ENCODE results near the gene KIFAP3.

DNA sequence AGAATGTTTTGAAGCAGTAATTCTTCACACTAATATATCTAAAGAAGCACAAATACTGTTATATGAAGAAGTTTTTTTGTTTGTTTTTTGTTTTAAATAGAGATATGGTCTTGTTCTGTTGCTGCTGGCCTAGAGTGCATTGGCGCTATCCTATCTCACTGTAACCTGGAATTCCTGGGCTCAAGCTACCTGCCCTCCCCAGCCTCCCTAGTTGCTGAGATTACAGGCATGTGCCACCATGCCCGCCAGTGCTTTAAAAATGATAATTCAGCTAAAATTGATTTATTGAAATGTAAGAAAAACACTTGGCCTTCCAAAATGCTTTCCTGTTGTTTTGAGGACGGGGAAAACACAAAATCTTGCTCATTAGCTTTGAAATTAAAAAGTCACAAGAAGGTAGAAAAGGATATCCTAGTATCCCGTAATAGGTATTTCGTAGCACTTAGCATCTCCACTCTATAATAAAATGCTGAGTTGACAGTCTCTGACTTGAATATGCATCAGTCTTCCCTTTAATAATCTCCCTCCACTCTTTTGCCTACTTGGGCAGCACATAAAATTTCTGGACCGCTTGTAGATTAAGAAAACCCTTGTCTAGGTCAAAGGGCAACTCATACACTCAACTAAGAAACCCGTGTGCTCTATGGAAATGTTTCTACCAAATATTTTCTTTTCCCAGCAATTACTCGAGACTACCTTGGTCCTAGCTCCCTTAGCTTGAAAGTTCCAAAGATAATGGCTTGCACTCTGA, 182.1 kb downstream of the KIFAP3 start:
- TF ChIP-seq, protein P1, sequence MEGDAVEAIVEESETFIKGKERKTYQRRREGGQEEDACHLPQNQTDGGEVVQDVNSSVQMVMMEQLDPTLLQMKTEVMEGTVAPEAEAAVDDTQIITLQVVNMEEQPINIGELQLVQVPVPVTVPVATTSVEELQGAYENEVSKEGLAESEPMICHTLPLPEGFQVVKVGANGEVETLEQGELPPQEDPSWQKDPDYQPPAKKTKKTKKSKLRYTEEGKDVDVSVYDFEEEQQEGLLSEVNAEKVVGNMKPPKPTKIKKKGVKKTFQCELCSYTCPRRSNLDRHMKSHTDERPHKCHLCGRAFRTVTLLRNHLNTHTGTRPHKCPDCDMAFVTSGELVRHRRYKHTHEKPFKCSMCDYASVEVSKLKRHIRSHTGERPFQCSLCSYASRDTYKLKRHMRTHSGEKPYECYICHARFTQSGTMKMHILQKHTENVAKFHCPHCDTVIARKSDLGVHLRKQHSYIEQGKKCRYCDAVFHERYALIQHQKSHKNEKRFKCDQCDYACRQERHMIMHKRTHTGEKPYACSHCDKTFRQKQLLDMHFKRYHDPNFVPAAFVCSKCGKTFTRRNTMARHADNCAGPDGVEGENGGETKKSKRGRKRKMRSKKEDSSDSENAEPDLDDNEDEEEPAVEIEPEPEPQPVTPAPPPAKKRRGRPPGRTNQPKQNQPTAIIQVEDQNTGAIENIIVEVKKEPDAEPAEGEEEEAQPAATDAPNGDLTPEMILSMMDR (IDR thresholded peaks at IDR 0.05): no peak
- no peak for TF ChIP-seq POLR2A (IDR thresholded peaks at IDR 0.05)

Data from thyroid gland (tissue), 4 donors.